ENCODE data around the gene GUCA1C.

The GUCA1C gene

GRCh38 chr3:108951820-108952501 lies 1.7 kb downstream of the GUCA1C start:
- CTCF ChIA-PET: no interaction called here
- no peak for TF ChIP-seq FOXM1 (IDR thresholded peaks at IDR 0.05; ENCODE audit: borderline replicate concordance)
- TF ChIP-seq TARDBP (IDR thresholded peaks at IDR 0.05): no peak
- no peak for TF ChIP-seq LEF1 (IDR thresholded peaks at IDR 0.05; ENCODE audit: borderline replicate concordance)
- TF ChIP-seq FOXA1 (IDR thresholded peaks at IDR 0.05): no peak
- no peak for TF ChIP-seq BHLHE40 (IDR thresholded peaks at IDR 0.05; ENCODE audit: borderline replicate concordance)
- TF ChIP-seq L3MBTL2 (conservative IDR thresholded peaks at IDR 0.05): no peak
- TF ChIP-seq NFRKB (IDR thresholded peaks at IDR 0.05): no peak
- no peak for TF ChIP-seq ZNF384 (IDR thresholded peaks at IDR 0.05)
- no peak for TF ChIP-seq ARNT (IDR thresholded peaks at IDR 0.05)
- no peak for TF ChIP-seq HDGF (IDR thresholded peaks at IDR 0.05; ENCODE audit: borderline replicate concordance)
- no peak for TF ChIP-seq ELF4 (IDR thresholded peaks at IDR 0.05)
- no peak for TF ChIP-seq SP1 (IDR thresholded peaks at IDR 0.05)
- TF ChIP-seq FOXK2 (IDR thresholded peaks at IDR 0.05): no peak
- TF ChIP-seq SUZ12 (IDR thresholded peaks at IDR 0.05): no peak
- TF ChIP-seq CTBP1 (IDR thresholded peaks at IDR 0.05; ENCODE audit: borderline replicate concordance): no peak
- no peak for TF ChIP-seq PKNOX1 (IDR thresholded peaks at IDR 0.05)
- POLR2A ChIA-PET: no interaction called here
- DNase-seq (ENCODE audit: extremely low spot score): no peak

- ChIA-PET CTCF (interaction anchor here (0.6 kb wide), 1 partner anchor 66 kb away, joined by 3 read pairs; no protein-coding TSS in a partner anchor), POLR2A (no interaction called here)
- TF ChIP-seq L3MBTL2 (conservative IDR thresholded peaks at IDR 0.05) (no peak), FOXK2 (IDR thresholded peaks at IDR 0.05) (no peak), ARNT (IDR thresholded peaks at IDR 0.05) (no peak), ZNF384 (IDR thresholded peaks at IDR 0.05) (no peak), LEF1 (IDR thresholded peaks at IDR 0.05; ENCODE audit: borderline replicate concordance) (no peak), FOXM1 (IDR thresholded peaks at IDR 0.05; ENCODE audit: borderline replicate concordance) (no peak), NFRKB (IDR thresholded peaks at IDR 0.05) (no peak)
- DNase-seq (ENCODE audit: extremely low spot score): no peak
Measured at GRCh38 chr3:108947855-108948254, 5.8 kb downstream of the GUCA1C start.

DNA sequence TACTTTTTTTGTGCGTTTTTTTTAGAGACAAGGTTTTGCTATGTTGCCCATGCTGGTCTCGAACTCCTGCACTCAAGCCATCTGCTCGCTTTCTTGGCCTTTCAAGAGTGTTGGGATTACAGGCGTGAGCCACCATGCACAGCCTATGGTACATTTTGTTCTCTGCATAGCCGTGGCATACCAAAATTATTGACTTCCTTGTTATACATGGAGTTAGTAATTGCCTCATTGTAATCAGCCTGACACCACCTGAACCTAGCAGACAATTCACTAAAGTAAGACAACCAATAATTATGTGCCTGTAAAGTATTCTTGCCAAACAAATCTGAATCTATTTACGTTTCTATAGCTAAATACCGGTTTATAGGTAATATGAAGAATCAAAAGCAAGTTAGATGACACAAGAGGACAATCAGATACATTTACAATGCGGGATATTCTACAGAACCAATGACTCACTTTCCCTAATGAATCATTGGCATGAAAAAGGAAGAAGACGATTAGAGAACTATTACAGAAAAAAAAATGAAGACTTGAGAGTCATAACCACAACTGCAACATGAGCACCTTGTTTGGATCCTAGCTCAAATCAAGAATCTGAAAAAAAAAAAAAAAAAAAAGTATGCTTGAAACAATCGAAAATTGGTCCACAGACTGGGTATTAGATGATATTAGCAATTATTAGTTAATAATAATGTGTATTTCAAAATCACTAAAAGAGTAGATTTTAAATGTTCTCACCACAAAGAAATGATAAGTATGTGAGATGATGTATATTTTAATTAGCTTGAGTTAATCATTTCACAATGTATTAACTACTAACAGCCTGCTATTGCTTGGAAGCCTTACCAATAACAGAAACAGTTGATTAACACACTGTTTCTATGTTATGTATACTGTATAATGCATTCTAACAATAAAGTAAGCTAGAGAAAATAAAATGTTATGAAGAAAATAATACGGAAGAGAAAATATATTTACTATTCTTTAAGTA lies 7.1 kb downstream of the GUCA1C start:
- ChIA-PET POLR2A (no interaction called here), CTCF (no interaction called here)
- TF ChIP-seq NFRKB (IDR thresholded peaks at IDR 0.05): no peak
- no peak for TF ChIP-seq PKNOX1 (IDR thresholded peaks at IDR 0.05)
- no peak for TF ChIP-seq BHLHE40 (IDR thresholded peaks at IDR 0.05; ENCODE audit: borderline replicate concordance)
- no peak for TF ChIP-seq SUZ12 (IDR thresholded peaks at IDR 0.05)
- no peak for TF ChIP-seq FOXK2 (IDR thresholded peaks at IDR 0.05)
- no peak for TF ChIP-seq FOXA1 (IDR thresholded peaks at IDR 0.05)
- TF ChIP-seq L3MBTL2 (conservative IDR thresholded peaks at IDR 0.05): no peak
- TF ChIP-seq HDGF (IDR thresholded peaks at IDR 0.05; ENCODE audit: borderline replicate concordance): no peak
- no peak for TF ChIP-seq SP1 (IDR thresholded peaks at IDR 0.05)
- TF ChIP-seq ELF4 (IDR thresholded peaks at IDR 0.05): no peak
- no peak for TF ChIP-seq ARNT (IDR thresholded peaks at IDR 0.05)
- no peak for TF ChIP-seq CTBP1 (IDR thresholded peaks at IDR 0.05; ENCODE audit: borderline replicate concordance)
- TF ChIP-seq LEF1 (IDR thresholded peaks at IDR 0.05; ENCODE audit: borderline replicate concordance): no peak
- no peak for TF ChIP-seq TARDBP (IDR thresholded peaks at IDR 0.05)
- TF ChIP-seq ZNF384 (IDR thresholded peaks at IDR 0.05): no peak
- DNase-seq (ENCODE audit: extremely low spot score): no peak

DNA sequence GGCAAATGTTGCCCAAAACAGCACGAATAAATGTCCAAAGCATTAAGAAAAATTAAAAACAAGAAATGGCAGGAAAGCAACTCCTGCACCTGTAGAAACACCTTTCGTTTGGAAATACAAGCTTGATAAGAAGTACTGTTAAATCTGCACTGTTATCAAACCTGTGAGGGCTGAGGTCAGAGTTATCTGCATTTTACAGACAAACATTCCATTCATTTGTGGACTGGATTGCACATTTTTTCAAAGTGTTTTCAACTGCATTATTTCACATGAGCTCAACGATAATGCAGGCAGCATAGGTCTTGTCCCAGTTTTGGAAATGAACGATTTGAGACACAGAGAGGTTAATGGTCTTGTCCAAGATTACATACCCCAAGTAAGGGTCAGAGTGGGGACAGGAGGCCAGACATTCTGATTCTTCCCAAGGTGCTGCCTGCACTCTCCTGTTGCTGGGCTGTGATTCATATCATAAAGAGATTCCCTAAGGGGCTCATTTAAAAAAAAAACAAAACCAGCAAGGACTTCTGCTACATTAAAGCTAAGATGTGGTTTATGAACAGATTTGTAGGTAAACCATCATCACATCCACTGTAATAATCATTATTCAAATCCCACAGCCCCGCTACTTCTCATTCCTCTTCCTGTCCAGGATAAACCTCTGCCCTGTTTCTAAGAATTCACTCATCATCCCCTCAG lies 13.0 kb downstream of the GUCA1C start:
- CTCF ChIA-PET: no interaction called here
- POLR2A ChIA-PET: no interaction called here
- TF ChIP-seq FOXM1 (IDR thresholded peaks at IDR 0.05; ENCODE audit: borderline replicate concordance): no peak
- no peak for TF ChIP-seq FOXK2 (IDR thresholded peaks at IDR 0.05)
- TF ChIP-seq LEF1 (IDR thresholded peaks at IDR 0.05; ENCODE audit: borderline replicate concordance): no peak
- TF ChIP-seq NFRKB (IDR thresholded peaks at IDR 0.05): no peak
- TF ChIP-seq L3MBTL2 (conservative IDR thresholded peaks at IDR 0.05): no peak
- TF ChIP-seq TARDBP (IDR thresholded peaks at IDR 0.05): no peak
- TF ChIP-seq CTBP1 (IDR thresholded peaks at IDR 0.05; ENCODE audit: borderline replicate concordance): no peak
- TF ChIP-seq SP1 (IDR thresholded peaks at IDR 0.05): no peak
- no peak for TF ChIP-seq ELF4 (IDR thresholded peaks at IDR 0.05)
- no peak for TF ChIP-seq ZNF384 (IDR thresholded peaks at IDR 0.05)
- TF ChIP-seq PKNOX1 (IDR thresholded peaks at IDR 0.05): no peak
- no peak for TF ChIP-seq HDGF (IDR thresholded peaks at IDR 0.05; ENCODE audit: borderline replicate concordance)
- no peak for DNase-seq (ENCODE audit: extremely low spot score)

DNA sequence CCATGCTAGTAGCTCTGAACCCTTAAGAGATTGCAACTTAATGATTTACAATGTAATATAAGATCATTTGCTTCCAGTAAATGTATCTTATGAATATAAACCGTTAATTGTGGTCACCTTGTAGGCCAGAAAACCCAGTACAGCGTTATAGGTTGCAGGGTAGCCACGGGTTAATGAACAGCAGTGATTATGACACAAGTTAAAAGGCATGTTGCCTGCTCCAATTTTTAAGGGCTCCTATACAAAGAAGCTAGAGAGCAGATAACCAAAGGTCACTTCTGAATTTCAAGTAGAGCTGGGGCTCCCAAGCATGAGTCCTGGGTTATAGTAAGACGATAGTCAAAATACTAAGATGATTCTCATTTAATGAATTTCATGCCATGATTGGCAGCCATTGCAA lies 13.5 kb downstream of the GUCA1C start:
- TF ChIP-seq FOXM1 (IDR thresholded peaks at IDR 0.05; ENCODE audit: borderline replicate concordance): no peak
- TF ChIP-seq LEF1 (IDR thresholded peaks at IDR 0.05; ENCODE audit: borderline replicate concordance): no peak
- no peak for TF ChIP-seq L3MBTL2 (conservative IDR thresholded peaks at IDR 0.05)
- no peak for TF ChIP-seq FOXK2 (IDR thresholded peaks at IDR 0.05)
- no peak for DNase-seq (ENCODE audit: extremely low spot score)
- CTCF ChIA-PET: no interaction called here
- POLR2A ChIA-PET: no interaction called here

Measured in HEK293T (cell line).